Keratinocyte (primary cell): ENCODE measurements around the gene MPZ. TPM values are rescaled to one million over a fixed set of nuclear protein-coding genes. Genes with fewer than 3 reads are reported as not detected.
"Not testable (repeated sequence)": the region's sequence is repeated elsewhere in the genome, so short reads cannot be mapped to it uniquely, and the experiment has no call there.

Experiments
- DNase-seq: peaks from one replicate; pipeline ENCODE4 v3.0.0-alpha.2; 2011; ENCODE audit warnings: low read depth, missing footprints, low spot score
- FAIRE-seq: peaks from 2 replicates; lab custom pipeline; 2011; peaks lifted over from hg19 to GRCh38; lab: Jason Lieb, UNC
- H2AFZ ChIP-seq: 2 replicates; pipeline ENCODE4 v1.6.0; 2012; ENCODE audit warnings: low read length, control low read depth, inconsistent platforms; ENCODE audit not compliant: control insufficient read depth
- H3K27ac ChIP-seq: 2 replicates; pipeline ENCODE4 v1.5.1; 2011; ENCODE audit warnings: low read length; ENCODE audit not compliant: control insufficient read depth, insufficient read depth
- H3K27me3 ChIP-seq: 3 replicates; pipeline ENCODE4 v1.6.0; 2011; ENCODE audit warnings: low read length; ENCODE audit not compliant: control insufficient read depth, insufficient read depth; ENCODE audit errors: extremely low read depth
- H3K36me3 ChIP-seq, 2 experiments: 2 replicates in 1 of 2; 3 replicates in 1 of 2; pipeline ENCODE4 v1.5.1; 2011; ENCODE audit warnings: low read length in 2 of 2, mild to moderate bottlenecking in 1 of 2; ENCODE audit not compliant: control insufficient read depth in 2 of 2, insufficient read depth in 2 of 2; ENCODE audit errors: extremely low read depth in 1 of 2
- H3K4me1 ChIP-seq: 3 replicates; pipeline ENCODE4 v1.5.1; 2011; ENCODE audit warnings: low read length; ENCODE audit not compliant: control insufficient read depth, insufficient read depth; ENCODE audit errors: extremely low read depth
- H3K4me2 ChIP-seq: 3 replicates; pipeline ENCODE4 v1.6.0; 2011; ENCODE audit warnings: low read depth, low read length; ENCODE audit not compliant: control insufficient read depth, insufficient read depth; ENCODE audit errors: extremely low read depth
- H3K4me3 ChIP-seq, 3 experiments: fragments of 200-600 bp in 1 of 3; sonication (generic) in 1 of 3; 2 replicates in 2 of 3; 3 replicates in 1 of 3; pipeline ENCODE4 v1.5.1; 2011 to 2016; ENCODE audit warnings: low read length in 3 of 3, mild to moderate bottlenecking in 3 of 3, control low read depth in 2 of 3, inconsistent platforms in 1 of 3, low read depth in 1 of 3, mixed read lengths in 1 of 3, mixed run types in 1 of 3, moderate library complexity in 1 of 3; ENCODE audit not compliant: control insufficient read depth in 2 of 3, insufficient read depth in 2 of 3; ENCODE audit errors: extremely low read depth in 1 of 3
- H3K79me2 ChIP-seq: 2 replicates; pipeline ENCODE4 v1.6.0; 2012; ENCODE audit warnings: low read length; ENCODE audit not compliant: control insufficient read depth, insufficient read depth
- H3K9ac ChIP-seq: 3 replicates; pipeline ENCODE4 v1.6.0; 2011; ENCODE audit warnings: low read length; ENCODE audit not compliant: control insufficient read depth, insufficient read depth; ENCODE audit errors: extremely low read depth
- H3K9me1 ChIP-seq: 3 replicates; pipeline ENCODE4 v1.6.0; 2011; ENCODE audit warnings: low read length; ENCODE audit not compliant: control insufficient read depth, insufficient read depth; ENCODE audit errors: extremely low read depth
- H3K9me3 ChIP-seq: 2 replicates; pipeline ENCODE4 v1.5.1; 2012; ENCODE audit warnings: low read depth, low read length; ENCODE audit not compliant: control insufficient read depth
- H4K20me1 ChIP-seq: 3 replicates; pipeline ENCODE4 v1.6.0; 2011; ENCODE audit warnings: low read length; ENCODE audit not compliant: control insufficient read depth, insufficient read depth; ENCODE audit errors: extremely low read depth
- dilution Hi-C: fragments of 300-500 bp; cut with MboI; formaldehyde crosslinking; loops from one replicate; pipeline ENCODE4 v1.7.0; 2020; ENCODE audit warnings: low sequenced_read_pairs; ENCODE audit not compliant: extremely low pct_ligation_motif_present
- polyA plus RNA-seq, 5 experiments: library from polyadenylated mRNA; depleted of rRNA in 3 of 5; stranded (reverse) in 3 of 5; stranded (forward) in 1 of 5; unstranded in 1 of 5; fragments of >200 nt; gene quantifications; 1 replicate in 1 of 5; 2 replicates in 3 of 5; 3 replicates in 1 of 5; pipeline versions ENCODE4 v1.2.1 to v1.2.3, GENCODE V29; 2011 to 2012; ENCODE audit warnings: missing spikeins in 2 of 5, low read depth in 1 of 5, low replicate concordance in 1 of 5

MPZ gene
- polyA plus RNA-seq, 1 donor (not counting 4 experiments of a cell fraction or from before 2014, with no cell fraction given): 0.45 TPM

GRCh38 chr1:161255955-161256520 is 53.7 kb downstream of the MPZ start:
- H3K4me1 ChIP-seq: peaks cover 11% of the 10 kb centered on the region
- H2AFZ ChIP-seq, FAIRE-seq, DNase-seq, H3K9me1 ChIP-seq, H4K20me1 ChIP-seq, H3K27ac ChIP-seq, H3K4me3 ChIP-seq, H3K36me3 ChIP-seq, H3K4me2 ChIP-seq, dilution Hi-C loops, H3K9ac ChIP-seq, H3K79me2 ChIP-seq, H3K9me3 ChIP-seq: not testable (repeated sequence)
- H3K27me3 ChIP-seq: peaks cover 31% of the 10 kb centered on the region

GRCh38 chr1:161255302-161255701 is 54.5 kb downstream of the MPZ start:
- H3K9me3 ChIP-seq, H3K36me3 ChIP-seq, H3K4me3 ChIP-seq, H3K9me1 ChIP-seq, H3K9ac ChIP-seq, H3K27ac ChIP-seq, H2AFZ ChIP-seq, H3K79me2 ChIP-seq, FAIRE-seq, H3K4me2 ChIP-seq, H4K20me1 ChIP-seq, dilution Hi-C loops, H3K4me1 ChIP-seq, DNase-seq: not testable (repeated sequence)
- peaks cover 26% of the 10 kb centered on the region for H3K27me3 ChIP-seq

Other genes with a start within 250 kb of the MPZ start
- gene ARHGAP30, start 240.1 kb downstream of the MPZ start, polyA plus RNA-seq: 0.05 to 0.45 TPM (median 0.16 TPM) in 3 replicates
- 6.0 to 19.0 TPM (median 8.6 TPM) in 3 replicates for gene NECTIN4, start 220.4 kb downstream of the MPZ start, polyA plus RNA-seq
- 0.32 to 0.73 TPM (median 0.54 TPM) in 3 replicates for gene KLHDC9, start 211.6 kb downstream of the MPZ start, polyA plus RNA-seq
- gene PFDN2, start 191.9 kb downstream of the MPZ start, polyA plus RNA-seq: 106 to 228 TPM (median 184 TPM) in 3 replicates
- 22.9 to 51.0 TPM (median 27.6 TPM) in 3 replicates for gene NIT1, start 191.9 kb downstream of the MPZ start, polyA plus RNA-seq
- gene DEDD, start 177.3 kb downstream of the MPZ start, polyA plus RNA-seq: 29.3 to 49.9 TPM (median 33.0 TPM) in 3 replicates
- 72.9 to 86.4 TPM (median 80.6 TPM) in 3 replicates for gene UFC1, start 156.0 kb downstream of the MPZ start, polyA plus RNA-seq
- 9.5 to 14.4 TPM (median 9.8 TPM) in 3 replicates for gene USP21, start 150.5 kb downstream of the MPZ start, polyA plus RNA-seq
- 12.2 to 24.6 TPM (median 17.1 TPM) in 3 replicates for gene PPOX, start 143.5 kb downstream of the MPZ start, polyA plus RNA-seq
- gene B4GALT3, start 132.5 kb downstream of the MPZ start, polyA plus RNA-seq: 19.1 to 24.8 TPM (median 21.1 TPM) in 3 replicates
- gene ADAMTS4, start 110.9 kb downstream of the MPZ start, polyA plus RNA-seq: 0.22 to 0.36 TPM (median 0.35 TPM) in 3 replicates
- gene NDUFS2, start 107.6 kb downstream of the MPZ start, polyA plus RNA-seq: 105 to 136 TPM (median 135 TPM) in 3 replicates
- gene FCER1G, start 94.7 kb downstream of the MPZ start, polyA plus RNA-seq: 0.51 to 1.2 TPM (median 0.62 TPM) in 3 replicates
- not detected in 3 replicates for gene APOA2, start 86.3 kb downstream of the MPZ start, polyA plus RNA-seq
- 14.4 to 18.2 TPM (median 17.5 TPM) in 3 replicates for gene TOMM40L, start 83.9 kb downstream of the MPZ start, polyA plus RNA-seq
- gene NR1I3, start 71.8 kb downstream of the MPZ start, polyA plus RNA-seq: not detected in 3 replicates
- 0.04 to 0.24 TPM in 2 of 3 replicates, not detected in the other for gene PCP4L1, start 51.2 kb downstream of the MPZ start, polyA plus RNA-seq
- 362 to 518 TPM (median 401 TPM) in 3 replicates for gene SDHC, start 4.4 kb upstream of the MPZ start, polyA plus RNA-seq
- not detected in 3 replicates for gene CFAP126, start 57.9 kb upstream of the MPZ start, polyA plus RNA-seq
- gene FCGR2A, start 195.5 kb upstream of the MPZ start, polyA plus RNA-seq: 0.08 TPM in 1 of 3 replicates, not detected in the others
- gene HSPA6, start 214.6 kb upstream of the MPZ start, polyA plus RNA-seq: 0.26 to 0.31 TPM (median 0.27 TPM) in 3 replicates
- gene FCGR3A, start 239.8 kb upstream of the MPZ start, polyA plus RNA-seq: not detected in 3 replicates